NCI-H510A treated with DMSO at 0.1 percent for 48 hours (cell line): ENCODE results near the gene WASF2.

ENCODE experiments used
- DNase-seq: peaks from one replicate; lab custom pipeline; 2025; lab: John Stamatoyannopoulos, UW

Gene WASF2

GRCh38 chr1:27374362-27375086, 115.4 kb downstream of the WASF2 start, which contains the start of gene FCN3:
Gene FCN3 (minus strand): TSS chr1:27374824. CDS start chr1:27374818, 6 bp downstream.
- no peak for DNase-seq

- DNase-seq = no peak
These were observed 116.9 kb downstream of the WASF2 start for GRCh38 chr1:27372808-27373690.

- DNase-seq = no peak
These were observed 117.8 kb downstream of the WASF2 start for GRCh38 chr1:27372022-27372807.

- no peak for DNase-seq
These were observed 120.9 kb downstream of the WASF2 start for GRCh38 chr1:27368869-27369582.

GRCh38 chr1:27367160-27367650, 122.8 kb downstream of the WASF2 start:
- no peak for DNase-seq

- DNase-seq = peak; percentile 83
These were observed 123.4 kb downstream of the WASF2 start, which contains the start of gene MAP3K6 for GRCh38 chr1:27366411-27367159. Gene MAP3K6 (minus strand): TSS chr1:27366961. CDS start chr1:27366597, 364 bp downstream.

- DNase-seq = peak; percentile 78
These were observed 123.9 kb downstream of the WASF2 start for GRCh38 chr1:27366113-27366410.

GRCh38 chr1:27365372-27366112, 124.4 kb downstream of the WASF2 start:
- peak; percentile 81 for DNase-seq

- no peak for DNase-seq
These were observed 125.1 kb downstream of the WASF2 start for GRCh38 chr1:27364696-27365371.

GRCh38 chr1:27363766-27364695, 125.9 kb downstream of the WASF2 start:
- no peak for DNase-seq

- no peak for DNase-seq
These were observed 128.4 kb downstream of the WASF2 start for GRCh38 chr1:27361553-27361952.

GRCh38 chr1:27361044-27361402, 128.9 kb downstream of the WASF2 start:
- no peak for DNase-seq

GRCh38 chr1:27360159-27361043, 129.6 kb downstream of the WASF2 start:
- no peak for DNase-seq

- no peak for DNase-seq
These were observed 130.2 kb downstream of the WASF2 start for GRCh38 chr1:27359822-27360158.

- no peak for DNase-seq
These were observed 131.0 kb downstream of the WASF2 start for GRCh38 chr1:27358928-27359313.

- DNase-seq = no peak
These were observed 131.7 kb downstream of the WASF2 start for GRCh38 chr1:27358038-27358927.
